Hepatocyte (in vitro differentiated cells): ENCODE measurements around the gene SLC16A14. TPM values are rescaled to one million over a fixed set of nuclear protein-coding genes. Genes with fewer than 3 reads are reported as not detected.

Experiments
- DNase-seq: peaks from one replicate; pipeline ENCODE4 v3.0.0-alpha.2; 2016; ENCODE audit warnings: low spot score
- H2AFZ ChIP-seq: fragments of 200-600 bp; sonication (generic); 2 replicates; pipeline ENCODE4 v1.6.0; 2016; ENCODE audit warnings: antibody characterized with exemption, mild to moderate bottlenecking
- H3K27ac ChIP-seq: fragments of 200-600 bp; sonication (generic); 2 replicates; pipeline ENCODE4 v1.5.1; 2016; ENCODE audit warnings: mild to moderate bottlenecking
- H3K27me3 ChIP-seq: fragments of 200-600 bp; sonication (generic); 2 replicates; pipeline ENCODE4 v1.6.1; 2016
- H3K36me3 ChIP-seq: fragments of 200-600 bp; sonication (generic); replicated peaks from 2 replicates; pipeline ENCODE4 v1.5.1; 2016; ENCODE audit warnings: low read depth; ENCODE audit not compliant: insufficient read depth
- H3K4me1 ChIP-seq: fragments of 200-600 bp; sonication (generic); 2 replicates; pipeline ENCODE4 v1.5.1; 2016; ENCODE audit warnings: mild to moderate bottlenecking, moderate library complexity; ENCODE audit not compliant: insufficient read depth
- H3K4me2 ChIP-seq: fragments of 200-600 bp; sonication (generic); 2 replicates; pipeline ENCODE4 v1.6.0; 2016
- H3K4me3 ChIP-seq: fragments of 200-600 bp; sonication (generic); 2 replicates; pipeline ENCODE4 v1.5.1; 2016; ENCODE audit warnings: mild to moderate bottlenecking
- H3K79me2 ChIP-seq: fragments of 200-600 bp; sonication (generic); 2 replicates; pipeline ENCODE4 v1.6.0; 2017; ENCODE audit warnings: mild to moderate bottlenecking
- H3K9me2 ChIP-seq: fragments of 200-600 bp; sonication (generic); replicated peaks from 2 replicates; pipeline ENCODE4 v1.6.0; 2017; ENCODE audit warnings: mild to moderate bottlenecking; ENCODE audit not compliant: insufficient read depth
- H3K9me3 ChIP-seq: fragments of 200-600 bp; sonication (generic); 2 replicates; pipeline ENCODE4 v1.5.1; 2016; ENCODE audit warnings: low read depth, mild to moderate bottlenecking
- H4K20me1 ChIP-seq: fragments of 200-600 bp; sonication (generic); 2 replicates; pipeline ENCODE4 v1.6.0; 2016; ENCODE audit warnings: mild to moderate bottlenecking; ENCODE audit not compliant: insufficient read depth, poor library complexity, severe bottlenecking
- EZH2 ChIP-seq: fragments of 200-600 bp; sonication (generic); IDR thresholded peaks from 2 replicates; pipeline ENCODE4 v1.6.1; 2016; ENCODE audit warnings: antibody characterized with exemption, mild to moderate bottlenecking, borderline replicate concordance
- EZH2phosphoT487 ChIP-seq: fragments of 200-600 bp; sonication (generic); IDR thresholded peaks from one replicate; pipeline ENCODE4 v1.6.1; 2018; ENCODE audit warnings: antibody characterized with exemption, mild to moderate bottlenecking, low read depth, moderate library complexity; ENCODE audit not compliant: unreplicated experiment, severe bottlenecking
- WGBS: methylation state at CpG from one replicate; pipeline ENCODE4 v1.1.6; 2016; ENCODE audit warnings: low lambda C conversion rate; ENCODE audit errors: missing lambda C conversion rate; 5-methylcytosine and 5-hydroxymethylcytosine counted together
- polyA plus RNA-seq: library from polyadenylated mRNA; unstranded; fragments of >200 nt; fragmentation: Nextera tagmentation; extraction: Ambion mirVana; gene quantifications from 2 replicates; pipeline ENCODE4 v1.2.1, GENCODE V29; 2016
- small RNA-seq: library from RNA; depleted of rRNA; stranded (forward); fragments of <200 nt; gene quantifications from one replicate; pipeline ENCODE3, GENCODE V24; 2014
- total RNA-seq: library from RNA; depleted of rRNA; stranded (reverse); fragments of >200 nt; gene quantifications from 2 replicates; pipeline ENCODE4 v1.2.3, GENCODE V29; 2014
- TF ChIP-seq, protein P1 (sequence below): fragments of 200-600 bp; sonication (generic); IDR thresholded peaks from 2 replicates; pipeline ENCODE4 v1.5.1; 2016; ENCODE audit warnings: antibody characterized with exemption, mild to moderate bottlenecking; ENCODE audit not compliant: poor library complexity

SLC16A14 gene
- total and polyA plus RNA-seq, 2 experiments from 2014 or later = 1.3 to 2.1 TPM

DNA sequence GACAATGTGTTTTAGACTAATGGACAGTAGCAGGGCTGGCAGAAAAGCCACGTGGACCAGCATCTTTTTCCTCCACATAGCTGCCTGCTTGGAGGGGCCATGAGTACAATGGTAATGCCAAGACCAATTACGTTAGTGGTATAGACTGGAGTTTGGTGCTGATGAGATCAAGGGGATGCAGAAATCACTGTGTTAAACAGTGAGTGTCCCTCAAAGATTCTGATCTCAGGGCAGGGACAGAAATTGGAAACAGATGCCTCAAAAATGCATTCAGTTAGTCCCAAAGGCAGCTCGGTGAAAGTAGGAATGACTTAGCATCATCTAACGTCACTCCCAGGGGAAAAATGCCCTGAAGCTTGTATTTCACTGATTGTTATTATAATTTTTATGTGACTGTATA is 72.4 kb downstream of the SLC16A14 start:
- TF ChIP-seq, protein P1, sequence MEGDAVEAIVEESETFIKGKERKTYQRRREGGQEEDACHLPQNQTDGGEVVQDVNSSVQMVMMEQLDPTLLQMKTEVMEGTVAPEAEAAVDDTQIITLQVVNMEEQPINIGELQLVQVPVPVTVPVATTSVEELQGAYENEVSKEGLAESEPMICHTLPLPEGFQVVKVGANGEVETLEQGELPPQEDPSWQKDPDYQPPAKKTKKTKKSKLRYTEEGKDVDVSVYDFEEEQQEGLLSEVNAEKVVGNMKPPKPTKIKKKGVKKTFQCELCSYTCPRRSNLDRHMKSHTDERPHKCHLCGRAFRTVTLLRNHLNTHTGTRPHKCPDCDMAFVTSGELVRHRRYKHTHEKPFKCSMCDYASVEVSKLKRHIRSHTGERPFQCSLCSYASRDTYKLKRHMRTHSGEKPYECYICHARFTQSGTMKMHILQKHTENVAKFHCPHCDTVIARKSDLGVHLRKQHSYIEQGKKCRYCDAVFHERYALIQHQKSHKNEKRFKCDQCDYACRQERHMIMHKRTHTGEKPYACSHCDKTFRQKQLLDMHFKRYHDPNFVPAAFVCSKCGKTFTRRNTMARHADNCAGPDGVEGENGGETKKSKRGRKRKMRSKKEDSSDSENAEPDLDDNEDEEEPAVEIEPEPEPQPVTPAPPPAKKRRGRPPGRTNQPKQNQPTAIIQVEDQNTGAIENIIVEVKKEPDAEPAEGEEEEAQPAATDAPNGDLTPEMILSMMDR = no peak
- TF ChIP-seq EZH2phosphoT487 (no peak), EZH2 (no peak)
- WGBS = 55% methylated on average over 4 of the region's 4 CpGs
- no peaks in the 10 kb centered on the region for H3K9me2 ChIP-seq
- H3K36me3 ChIP-seq = no peaks in the 10 kb centered on the region
- no peaks in the 10 kb centered on the region for H4K20me1 ChIP-seq
- H3K4me3 ChIP-seq = no peak overlapping the region
- H3K4me1 ChIP-seq = no peaks in the 10 kb centered on the region
- no peak overlapping the region for H3K4me2 ChIP-seq
- DNase-seq = no peak
- H2AFZ ChIP-seq = no peak overlapping the region
- no peaks in the 10 kb centered on the region for H3K79me2 ChIP-seq
- H3K9me3 ChIP-seq = no peaks in the 10 kb centered on the region
- H3K27ac ChIP-seq = no peak overlapping the region
- no peaks in the 10 kb centered on the region for H3K27me3 ChIP-seq

DNA sequence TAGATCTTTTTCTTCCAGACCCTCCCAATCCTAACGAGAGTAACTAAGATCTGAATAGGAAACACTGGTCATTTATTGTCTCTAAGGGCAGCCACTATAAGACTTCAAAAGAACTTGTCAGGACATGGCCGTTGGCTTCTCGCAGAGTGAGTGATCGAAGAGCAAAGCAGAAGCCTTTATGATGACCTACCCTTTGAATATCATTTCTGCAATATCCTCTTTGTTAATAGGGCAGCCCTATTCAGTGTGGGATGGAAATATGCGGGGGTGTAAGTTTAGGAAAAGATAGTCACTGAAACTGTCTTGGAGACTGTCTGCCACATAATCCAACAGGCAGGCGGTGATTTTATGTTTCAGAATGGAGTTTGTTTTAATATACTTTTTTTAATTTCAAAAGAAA is 75.5 kb downstream of the SLC16A14 start:
- WGBS = 91% methylated on average over 6 of the region's 6 CpGs
- no peak overlapping the region for H3K4me2 ChIP-seq

More for the DNA sequence above, 75.5 kb downstream of the SLC16A14 start:
- Histone ChIP-seq H3K36me3 (no peaks in the 10 kb centered on the region), H4K20me1 (no peaks in the 10 kb centered on the region), H3K79me2 (no peaks in the 10 kb centered on the region), H3K4me3 (no peak overlapping the region), H3K9me2 (no peaks in the 10 kb centered on the region), H3K4me1 (no peaks in the 10 kb centered on the region), H3K27me3 (no peaks in the 10 kb centered on the region), H2AFZ (no peak overlapping the region), H3K27ac (no peak overlapping the region), H3K9me3 (no peaks in the 10 kb centered on the region)
- DNase-seq = no peak
- TF ChIP-seq, protein P1 = no peak
- TF ChIP-seq EZH2 = no peak
- no peak for TF ChIP-seq EZH2phosphoT487

Small RNAs within 50 kb of the gene (small RNA-seq; reads per million reads assigned to genes)
- gene RNY4P19 = not detected

Other genes with a start within 250 kb of the SLC16A14 start
- 130 and 136 TPM in 2 replicates for gene TRIP12, start 146.9 kb downstream of the SLC16A14 start, total RNA-seq
- gene TRIP12, start 146.9 kb downstream of the SLC16A14 start, polyA plus RNA-seq = 33.8 and 40.7 TPM in 2 replicates
- 2.8 and 6.1 TPM in 2 replicates for gene FBXO36, start 146.4 kb downstream of the SLC16A14 start, total RNA-seq
- gene FBXO36, start 146.4 kb downstream of the SLC16A14 start, polyA plus RNA-seq = 2.6 and 3.8 TPM in 2 replicates
- gene SP110, start 151.1 kb upstream of the SLC16A14 start, total RNA-seq = 5.1 and 15.9 TPM in 2 replicates
- 10.9 and 14.5 TPM in 2 replicates for gene SP110, start 151.1 kb upstream of the SLC16A14 start, polyA plus RNA-seq
- 0.08 and 0.53 TPM in 2 replicates for gene SP140, start 156.8 kb upstream of the SLC16A14 start, total RNA-seq
- 0.40 and 0.51 TPM in 2 replicates for gene SP140, start 156.8 kb upstream of the SLC16A14 start, polyA plus RNA-seq